Chondrocyte (in vitro differentiated cells): ENCODE measurements around the gene RBM17. TPM values are rescaled to one million over a fixed set of nuclear protein-coding genes. Genes with fewer than 3 reads are reported as not detected.
"Not testable (repeated sequence)": the region's sequence is repeated elsewhere in the genome, so short reads cannot be mapped to it uniquely, and the experiment has no call there.

Source experiments
- DNase-seq: peaks from one replicate; pipeline ENCODE4 v3.0.0; 2021; ENCODE audit warnings: mixed read lengths, low spot score
- H3K27ac Mint-ChIP-seq: one replicate; pipeline ENCODE4 v1.8.0; 2021; ENCODE audit warnings: mild to moderate bottlenecking, moderate library complexity, mixed read lengths; ENCODE audit not compliant: unreplicated experiment
- H3K27me3 Mint-ChIP-seq: 2 replicates; pipeline ENCODE4 v1.8.0; 2021; ENCODE audit warnings: low read depth, mixed read lengths
- H3K36me3 Mint-ChIP-seq: 2 replicates; pipeline ENCODE4 v1.8.0; 2021; ENCODE audit warnings: low read depth, mixed read lengths
- H3K4me1 Mint-ChIP-seq: 2 replicates; pipeline ENCODE4 v1.8.0; 2021; ENCODE audit warnings: low read depth, mild to moderate bottlenecking, mixed read lengths
- H3K4me3 Mint-ChIP-seq: one replicate; pipeline ENCODE4 v1.8.0; 2021; ENCODE audit warnings: mild to moderate bottlenecking, moderate library complexity, mixed read lengths; ENCODE audit not compliant: unreplicated experiment
- H3K9me3 Mint-ChIP-seq: 2 replicates; pipeline ENCODE4 v1.8.0; 2021; ENCODE audit warnings: low read depth, mixed read lengths
- total RNA-seq: library from RNA; stranded (reverse); gene quantifications from 3 replicates; pipeline ENCODE4 v1.2.1, GENCODE V29; 2021
- TF ChIP-seq, protein P1 (sequence below): fragments of 200-600 bp; sonication (generic); IDR thresholded peaks from 2 replicates; pipeline ENCODE4 v1.5.0; 2021; ENCODE audit warnings: antibody characterized with exemption, mild to moderate bottlenecking, moderate library complexity

Gene RBM17
- total RNA-seq, 1 donor from 2014 or later: 59.0 TPM

GRCh38 chr10:6059506-6059905 lies 29.3 kb upstream of the RBM17 start:
- Mint-ChIP-seq H3K4me1 (no peaks in the 10 kb centered on the region), H3K9me3 (no peaks in the 10 kb centered on the region), H3K36me3 (no peaks in the 10 kb centered on the region), H3K27ac (no peak overlapping the region), H3K27me3 (peaks cover 33% of the 10 kb centered on the region), H3K4me3 (no peak overlapping the region)
- TF ChIP-seq, protein P1, sequence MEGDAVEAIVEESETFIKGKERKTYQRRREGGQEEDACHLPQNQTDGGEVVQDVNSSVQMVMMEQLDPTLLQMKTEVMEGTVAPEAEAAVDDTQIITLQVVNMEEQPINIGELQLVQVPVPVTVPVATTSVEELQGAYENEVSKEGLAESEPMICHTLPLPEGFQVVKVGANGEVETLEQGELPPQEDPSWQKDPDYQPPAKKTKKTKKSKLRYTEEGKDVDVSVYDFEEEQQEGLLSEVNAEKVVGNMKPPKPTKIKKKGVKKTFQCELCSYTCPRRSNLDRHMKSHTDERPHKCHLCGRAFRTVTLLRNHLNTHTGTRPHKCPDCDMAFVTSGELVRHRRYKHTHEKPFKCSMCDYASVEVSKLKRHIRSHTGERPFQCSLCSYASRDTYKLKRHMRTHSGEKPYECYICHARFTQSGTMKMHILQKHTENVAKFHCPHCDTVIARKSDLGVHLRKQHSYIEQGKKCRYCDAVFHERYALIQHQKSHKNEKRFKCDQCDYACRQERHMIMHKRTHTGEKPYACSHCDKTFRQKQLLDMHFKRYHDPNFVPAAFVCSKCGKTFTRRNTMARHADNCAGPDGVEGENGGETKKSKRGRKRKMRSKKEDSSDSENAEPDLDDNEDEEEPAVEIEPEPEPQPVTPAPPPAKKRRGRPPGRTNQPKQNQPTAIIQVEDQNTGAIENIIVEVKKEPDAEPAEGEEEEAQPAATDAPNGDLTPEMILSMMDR: no peak
- no peak for DNase-seq

DNA sequence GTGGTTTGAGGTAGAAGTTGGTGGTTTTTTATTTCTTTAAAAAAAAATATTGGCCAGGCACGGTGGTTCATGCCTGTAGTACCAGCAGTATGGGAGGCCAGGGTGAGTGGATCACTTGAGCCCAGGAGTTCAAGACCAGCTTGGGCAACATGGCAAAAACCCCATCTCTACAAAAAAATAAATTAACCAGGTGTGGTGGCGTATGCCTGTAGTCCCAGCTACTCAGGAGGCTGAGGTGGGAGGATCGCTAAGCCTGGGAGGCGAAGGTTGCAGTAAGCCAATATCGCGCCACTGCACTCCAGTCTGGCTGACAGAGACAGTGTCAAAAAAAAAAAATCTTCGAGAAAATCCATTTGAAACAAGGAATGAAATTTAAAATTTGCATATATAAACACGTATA lies 27.8 kb upstream of the RBM17 start:
- H3K4me3 Mint-ChIP-seq: no peak overlapping the region
- TF ChIP-seq, protein P1: no peak
- peaks cover 30% of the 10 kb centered on the region for H3K27me3 Mint-ChIP-seq
- no peaks in the 10 kb centered on the region for H3K36me3 Mint-ChIP-seq
- no peak for DNase-seq
- H3K27ac Mint-ChIP-seq: no peak overlapping the region
- H3K9me3 Mint-ChIP-seq: no peaks in the 10 kb centered on the region
- H3K4me1 Mint-ChIP-seq: no peaks in the 10 kb centered on the region

DNA sequence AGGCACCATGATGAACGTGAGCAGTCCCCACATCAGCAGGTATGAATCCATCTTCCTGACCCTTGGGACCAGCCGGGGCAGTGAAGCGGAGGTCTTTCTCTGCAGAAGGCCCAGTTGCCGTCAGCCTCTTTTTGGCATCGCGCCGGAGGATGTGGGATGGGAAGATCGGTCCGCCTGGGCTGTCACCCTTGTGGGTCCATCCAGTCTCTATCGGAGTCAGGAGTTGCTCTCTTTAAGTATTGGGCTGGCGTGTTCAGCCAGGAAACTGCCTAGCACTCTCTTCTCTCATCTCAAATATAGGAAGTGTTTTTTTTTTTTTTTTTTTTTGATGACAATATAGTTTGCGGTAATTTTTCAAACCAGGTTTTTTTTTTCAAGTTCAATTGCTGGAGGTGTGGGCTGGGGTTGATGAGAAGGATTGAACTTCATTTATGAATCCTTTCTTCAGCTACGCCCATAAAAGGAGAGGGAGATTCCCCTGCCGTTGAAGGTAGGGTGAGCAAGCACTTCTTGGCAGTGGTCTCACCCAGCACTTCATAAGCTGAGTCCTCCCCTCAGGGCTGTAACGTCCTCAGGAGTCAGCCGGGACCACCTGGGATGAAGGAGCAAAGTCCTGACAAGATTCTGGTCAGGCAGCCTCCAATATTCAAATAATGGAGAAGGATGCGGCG lies 26.6 kb upstream of the RBM17 start, which contains the start of gene IL2RA:
IL2RA (minus strand) TSS at position 267 of the 671 bp plus-strand sequence; CDS start at position 51, 216 bp downstream.
- Mint-ChIP-seq H3K27ac (no peak within 1 kb of the TSS), H3K27me3 (peaks cover 38% of the 10 kb centered on the region), H3K4me3 (no peak within 1 kb of the TSS), H3K4me1 (no peaks in the 10 kb centered on the region), H3K36me3 (no peaks in the 10 kb centered on the region), H3K9me3 (no peaks in the 10 kb centered on the region)
- DNase-seq: no peak
- TF ChIP-seq, protein P1: no peak

DNA sequence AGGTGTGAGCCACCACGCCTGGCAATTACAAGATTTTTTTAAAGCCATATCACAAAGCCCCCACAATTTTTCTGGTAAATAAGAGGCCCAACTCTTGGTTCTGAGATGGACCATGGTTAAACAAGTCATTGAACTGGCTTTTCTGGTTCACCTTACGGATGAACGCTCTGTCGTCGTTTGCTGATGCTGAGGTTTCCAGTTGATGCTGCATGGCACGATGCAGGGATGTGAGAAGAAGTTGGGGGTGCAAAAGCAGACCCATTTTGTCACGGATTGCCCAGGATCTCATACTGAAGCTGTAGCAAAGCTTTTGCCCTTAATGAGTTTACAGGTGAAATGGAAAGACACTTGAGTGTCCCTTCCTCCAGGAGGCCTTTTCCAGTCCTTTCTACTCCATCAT lies 24.7 kb upstream of the RBM17 start:
- Mint-ChIP-seq H3K4me3 (no peak overlapping the region), H3K9me3 (no peaks in the 10 kb centered on the region), H3K27me3 (peaks cover 32% of the 10 kb centered on the region), H3K36me3 (no peaks in the 10 kb centered on the region), H3K27ac (no peak overlapping the region), H3K4me1 (no peaks in the 10 kb centered on the region)
- no peak for DNase-seq
- TF ChIP-seq, protein P1: no peak

DNA sequence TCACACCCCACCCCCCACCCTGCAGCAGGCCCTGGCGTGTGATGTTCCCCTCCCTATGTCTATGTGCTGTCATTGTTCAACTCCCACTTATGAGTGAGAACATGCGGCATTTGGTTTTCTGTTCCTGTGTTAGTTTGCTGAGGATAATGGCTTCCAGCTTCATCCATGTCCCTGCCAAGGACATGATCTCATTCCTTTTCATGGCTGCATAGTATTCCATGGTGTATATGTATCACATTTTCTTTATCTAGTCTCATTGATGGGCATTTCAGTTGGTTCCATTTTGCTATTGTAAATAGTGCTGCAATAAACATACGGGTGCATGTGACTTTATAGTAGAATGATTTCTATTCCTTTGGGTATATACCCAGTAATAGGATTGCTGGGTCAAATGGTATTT lies 24.1 kb upstream of the RBM17 start:
- H3K4me3 Mint-ChIP-seq, H3K27ac Mint-ChIP-seq, H3K9me3 Mint-ChIP-seq, DNase-seq, H3K4me1 Mint-ChIP-seq, H3K36me3 Mint-ChIP-seq: not testable (repeated sequence)
- H3K27me3 Mint-ChIP-seq: peaks cover 27% of the 10 kb centered on the region

DNA sequence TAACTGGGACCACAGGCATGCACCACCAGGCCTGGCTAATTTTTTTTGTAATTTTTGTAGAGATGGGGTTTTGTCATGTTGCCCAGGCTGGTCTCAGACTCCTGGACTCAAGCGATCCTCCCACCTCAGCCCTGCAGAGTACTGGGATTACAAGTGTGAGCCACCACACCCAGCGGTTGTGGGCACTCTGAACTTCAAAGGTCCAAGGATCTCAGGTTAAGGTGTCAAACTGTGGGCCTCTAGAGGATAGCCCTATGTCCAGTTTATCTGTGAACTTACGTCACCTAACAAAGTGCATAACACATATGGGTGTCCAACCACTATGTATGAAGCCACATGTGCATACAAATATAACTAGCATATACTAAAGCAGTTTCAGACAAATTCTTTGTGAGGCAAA lies 23.4 kb upstream of the RBM17 start:
- Mint-ChIP-seq H3K4me3 (no peak overlapping the region), H3K27me3 (peaks cover 27% of the 10 kb centered on the region), H3K9me3 (no peaks in the 10 kb centered on the region), H3K27ac (no peak overlapping the region), H3K4me1 (no peaks in the 10 kb centered on the region), H3K36me3 (no peaks in the 10 kb centered on the region)
- DNase-seq: no peak
- TF ChIP-seq, protein P1: no peak
